Forelimb muscle (tissue), 1 donor: Measurements from ENCODE around the gene CSNK1G1. TPM values are rescaled to one million over a fixed set of nuclear protein-coding genes. Genes with fewer than 3 reads are reported as not detected.

Experiments
- DNase-seq: peaks from one replicate; pipeline ENCODE4 v3.0.0-alpha.2; 2013; ENCODE audit warnings: low read depth
- polyA plus RNA-seq: library from polyadenylated mRNA; unstranded; fragments of 120-200 nt; gene quantifications from one replicate; pipeline ENCODE4 v1.2.1, GENCODE V29; 2013; ENCODE audit not compliant: insufficient read length

CSNK1G1 gene
- polyA plus RNA-seq, 1 donor: 10.9 TPM

DNA sequence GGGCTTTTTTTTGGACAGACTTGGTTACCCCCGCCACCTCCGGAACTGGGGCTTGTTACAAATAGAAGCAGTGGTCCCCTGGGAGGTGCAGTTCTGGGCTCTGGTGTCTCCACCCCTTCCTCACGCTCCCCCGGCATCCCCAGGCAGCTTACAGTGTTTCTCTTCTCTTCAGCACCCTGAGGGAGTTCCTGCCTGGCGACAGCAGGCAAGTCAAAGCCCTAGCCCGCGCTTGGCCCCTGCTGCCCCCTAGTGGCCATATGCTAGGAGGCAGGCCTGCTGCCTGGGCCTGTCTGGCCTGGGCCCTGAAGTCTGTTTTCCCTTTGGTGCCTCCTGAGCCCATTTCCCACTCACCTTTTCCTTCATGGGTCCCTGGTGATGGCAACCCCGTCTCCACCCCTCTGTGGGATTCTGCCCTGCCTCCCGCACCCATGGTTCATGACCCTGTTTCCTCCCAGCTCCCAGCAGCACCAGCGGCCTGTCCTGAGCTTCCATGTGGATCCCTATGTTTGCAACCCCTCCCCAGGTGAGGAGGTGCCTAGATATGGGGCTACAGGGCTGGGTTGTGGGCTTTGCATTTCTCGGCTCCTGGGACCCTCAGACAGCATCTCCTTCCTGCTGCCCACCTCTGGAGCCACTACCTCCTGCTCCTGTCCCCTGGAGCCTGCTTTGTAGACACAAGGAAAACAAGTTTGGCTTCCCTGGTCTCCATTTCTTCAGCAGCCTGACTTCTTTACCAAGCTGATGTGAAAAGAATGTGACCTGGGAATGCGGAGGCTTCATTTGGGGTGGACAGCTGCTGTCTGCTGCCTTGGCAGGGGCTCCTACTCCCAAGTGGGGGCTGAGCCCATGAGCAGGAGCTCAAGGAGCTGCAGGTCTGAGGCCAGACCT, 202.2 kb downstream of the CSNK1G1 start:
- peak; percentile 31 for DNase-seq

DNA sequence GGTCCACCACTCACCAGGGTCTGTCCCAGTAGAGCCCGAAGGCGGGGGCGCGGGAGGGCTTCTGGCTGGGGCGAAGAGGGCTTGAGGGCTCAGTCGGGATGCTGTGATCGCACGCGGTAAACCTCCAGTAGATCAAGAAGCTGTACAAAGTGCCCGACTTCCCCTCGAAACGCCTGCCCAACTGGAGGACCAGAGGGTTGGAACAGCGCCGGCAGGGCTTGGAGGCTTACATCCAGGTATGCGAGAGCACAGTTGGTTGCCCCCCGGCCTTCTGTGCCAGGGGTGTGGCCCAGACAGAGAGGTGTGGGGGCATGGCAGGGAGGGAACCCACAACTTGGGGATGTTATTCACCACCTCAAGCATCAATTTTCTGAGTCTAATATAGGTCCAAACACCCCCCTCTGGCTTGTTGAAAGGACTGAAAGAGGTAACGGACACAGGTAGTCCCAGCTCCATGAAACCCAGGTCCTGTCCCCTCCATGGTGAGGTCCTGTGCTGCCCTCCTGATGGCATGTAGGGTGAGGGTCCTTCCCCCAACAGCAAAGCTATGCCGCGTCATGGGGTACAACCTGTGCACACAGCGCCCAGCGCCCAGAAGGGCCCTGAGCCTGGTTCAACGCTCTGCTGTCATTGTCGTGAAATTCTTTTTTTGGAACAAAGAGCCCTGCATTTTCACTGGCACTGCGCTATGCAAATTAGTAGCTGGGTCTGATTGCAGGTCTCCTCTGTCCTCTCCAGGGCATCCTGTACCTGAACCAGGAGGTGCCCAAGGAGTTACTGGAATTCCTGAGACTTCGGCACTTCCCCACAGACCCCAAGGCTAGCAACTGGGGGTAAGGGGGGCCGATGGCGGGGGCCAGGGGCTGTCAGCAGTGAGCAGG, 203.2 kb downstream of the CSNK1G1 start:
- no peak for DNase-seq

DNA sequence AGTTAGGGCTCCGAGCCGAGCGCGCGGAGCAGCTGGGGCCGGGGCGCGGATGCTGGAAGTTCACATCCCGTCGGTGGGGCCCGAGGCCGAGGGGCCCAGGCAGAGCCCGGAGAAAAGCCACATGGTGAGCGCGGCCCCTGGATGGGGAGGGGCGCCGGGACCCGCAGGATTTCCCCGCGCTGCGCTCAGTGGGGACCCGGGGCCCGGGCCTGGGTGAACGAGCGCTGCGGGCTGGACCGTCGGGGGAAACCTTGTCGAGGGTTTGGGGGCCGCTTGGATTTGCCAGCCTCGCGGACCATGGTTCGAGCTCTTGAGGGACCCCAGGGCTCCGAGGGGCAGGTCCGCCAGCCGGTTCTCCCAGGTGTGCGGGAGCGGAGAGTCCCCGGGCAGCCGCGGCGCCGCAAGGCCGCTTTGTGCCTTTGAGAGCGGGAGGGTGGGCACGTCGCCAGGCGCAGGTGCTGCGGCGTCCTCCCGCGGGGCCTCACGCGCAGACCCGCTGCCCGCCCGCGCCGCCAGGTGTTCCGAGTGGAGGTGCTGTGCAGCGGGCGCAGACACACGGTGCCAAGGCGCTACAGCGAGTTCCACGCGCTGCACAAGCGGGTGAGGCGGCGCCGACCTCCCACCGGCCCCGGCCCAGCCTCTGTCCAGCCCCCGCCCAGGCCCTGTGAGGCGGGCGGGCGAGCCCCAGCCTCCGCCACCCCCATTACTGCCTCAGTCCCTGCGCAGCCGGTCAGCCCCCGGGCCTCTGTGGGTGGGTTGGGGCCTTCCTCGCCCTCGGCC, 204.1 kb downstream of the CSNK1G1 start, which contains the start of gene SNX22:
Gene SNX22 (plus strand): TSS at position 5 of the 780 bp plus-strand sequence. CDS start 45 bp downstream, at position 50.
- no peak for DNase-seq

DNA sequence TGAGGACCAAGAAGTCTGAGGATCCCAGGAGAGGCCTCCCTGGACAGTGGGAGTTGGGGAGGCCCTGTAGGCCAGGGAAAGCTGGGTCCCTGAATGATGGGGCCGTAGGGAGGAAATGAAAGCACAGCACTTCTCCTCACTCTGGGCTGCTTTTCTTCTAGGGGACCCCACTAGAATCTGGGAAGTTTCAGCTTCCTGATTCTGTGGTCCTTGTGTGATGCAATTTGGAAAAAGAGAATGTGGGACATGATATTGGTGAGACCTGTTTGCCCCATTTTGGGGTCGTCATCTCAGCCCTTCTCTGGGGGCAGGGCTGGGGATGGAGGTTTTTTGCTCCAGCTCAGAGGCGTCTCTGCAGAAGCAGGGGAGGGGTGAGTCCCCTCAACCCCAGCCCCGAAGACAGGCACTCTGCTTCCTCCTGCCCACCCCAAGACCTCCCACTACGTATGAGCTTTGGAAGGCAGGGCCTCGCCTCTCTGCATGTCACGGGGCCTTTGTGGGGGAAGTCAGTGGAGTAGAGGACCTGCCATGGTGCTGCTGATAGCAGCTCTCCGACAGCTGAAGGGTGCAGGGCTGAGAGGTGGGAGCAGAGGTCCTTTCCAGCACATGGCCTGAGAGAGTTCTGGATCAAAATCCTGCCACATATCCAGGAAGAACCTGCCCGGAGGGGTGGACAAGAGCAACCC, 205.9 kb downstream of the CSNK1G1 start:
- no peak for DNase-seq

DNA sequence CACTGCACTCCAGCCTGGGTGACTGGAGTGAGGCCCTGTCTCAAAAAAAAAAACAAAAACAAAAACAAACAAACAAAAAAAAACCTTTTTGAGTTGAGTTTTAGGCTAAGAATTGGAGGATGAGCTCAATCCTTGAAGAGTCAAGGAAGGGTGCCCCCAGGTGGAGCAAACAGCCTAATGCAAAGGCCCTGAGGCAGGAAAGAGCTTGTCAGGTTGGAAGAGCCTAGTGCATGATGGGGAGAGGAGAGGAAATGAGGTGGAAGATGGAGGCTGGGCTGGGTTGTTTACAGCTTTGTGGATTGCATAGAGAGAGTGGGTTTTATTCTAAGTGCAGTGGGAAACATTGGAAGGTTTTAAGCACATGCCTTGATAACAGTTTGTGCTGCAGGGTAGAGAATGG, 206.5 kb downstream of the CSNK1G1 start:
- no peak for DNase-seq

DNA sequence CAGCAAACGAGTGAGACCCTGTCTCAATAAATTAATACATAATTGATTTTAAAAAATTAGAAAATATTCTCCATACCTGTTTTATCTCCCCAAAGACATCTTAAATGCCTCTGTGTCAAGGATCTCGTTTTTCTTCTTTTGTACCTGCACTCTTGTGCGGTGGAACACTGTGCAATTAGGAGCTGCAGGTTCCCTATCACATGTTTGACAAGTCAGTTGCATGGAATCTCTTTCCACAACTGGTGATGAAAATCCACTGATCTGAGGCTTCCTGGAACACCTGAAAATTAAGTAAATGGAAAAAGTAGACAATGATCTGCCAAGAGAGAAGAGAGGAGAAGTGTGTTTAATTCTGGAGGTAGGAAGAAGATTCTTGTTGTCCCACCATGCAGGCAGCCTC, 207.4 kb downstream of the CSNK1G1 start:
- DNase-seq: no peak

DNA sequence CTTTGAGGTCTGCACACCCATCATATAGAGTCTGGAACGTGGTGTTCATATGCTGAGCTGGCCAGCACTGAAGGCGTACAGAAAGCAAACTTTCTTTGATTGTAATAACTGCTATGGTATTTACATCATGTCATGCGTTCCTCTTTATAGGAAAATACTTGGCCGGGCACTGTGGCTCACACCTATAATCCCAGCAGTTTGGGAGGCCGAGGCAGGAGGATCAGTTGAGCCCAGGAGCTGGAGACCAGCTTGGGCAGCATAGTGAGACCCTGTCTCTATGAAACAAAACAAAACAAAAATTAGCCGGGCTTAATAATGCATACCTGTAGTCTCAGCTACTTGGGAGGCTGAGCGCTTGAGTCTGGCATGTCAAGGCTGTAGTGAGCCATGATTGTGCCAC, 207.8 kb downstream of the CSNK1G1 start:
- DNase-seq: no peak

DNA sequence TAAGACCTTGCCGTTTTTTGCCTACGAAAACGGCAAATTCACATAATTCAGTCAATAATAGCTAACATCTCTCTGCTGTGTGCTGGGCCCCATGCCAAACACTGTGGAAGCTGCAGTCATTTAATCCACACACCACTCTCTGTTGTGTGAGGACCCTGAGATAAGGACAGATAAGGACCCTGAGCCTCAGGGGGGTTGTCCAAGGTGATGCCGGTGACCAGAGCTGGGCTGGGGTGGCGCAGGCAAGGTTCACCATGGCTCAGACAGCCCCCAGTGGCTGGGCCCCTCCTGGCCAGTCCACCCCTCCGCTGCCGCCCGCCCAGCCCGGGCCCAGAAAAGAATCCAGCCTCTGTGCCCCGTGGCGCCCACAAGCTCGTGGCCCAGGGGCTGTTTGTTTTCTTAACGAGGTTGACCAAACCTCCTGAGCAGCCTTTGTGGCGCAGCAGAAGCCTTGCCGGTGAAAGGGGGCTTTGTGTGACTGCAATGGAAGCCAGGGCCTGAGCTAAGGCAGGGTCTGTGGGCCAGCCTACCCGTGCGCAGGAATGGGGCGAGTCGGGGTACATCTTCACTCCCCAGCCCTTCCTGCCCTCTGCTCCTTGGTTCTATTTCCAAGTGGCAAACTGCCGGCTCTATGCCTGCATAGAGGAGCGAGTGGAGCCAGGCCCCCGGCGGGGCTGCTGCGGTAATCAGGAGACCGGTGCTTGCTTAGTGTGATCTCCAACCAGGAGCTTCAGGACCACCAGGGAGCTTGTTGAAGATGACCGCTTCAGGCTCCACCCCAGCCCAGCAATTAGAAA, 208.9 kb downstream of the CSNK1G1 start:
- DNase-seq: no peak

DNA sequence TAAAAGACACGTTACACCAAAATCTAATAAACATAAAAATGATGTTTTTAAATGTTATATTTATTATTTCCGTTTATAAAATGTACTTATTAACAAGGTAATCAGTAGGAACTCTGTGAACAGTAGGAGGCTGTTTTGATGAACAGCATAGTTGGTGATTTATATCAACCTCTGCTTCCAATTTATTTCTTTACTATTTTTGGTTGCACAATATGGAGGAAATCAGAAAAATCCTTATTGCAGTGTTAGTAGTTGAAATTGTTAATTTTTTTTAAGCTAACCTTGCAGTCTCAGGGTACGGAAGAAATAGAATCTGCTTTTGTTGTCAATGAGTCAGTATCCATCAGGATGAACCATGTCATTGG, 209.5 kb downstream of the CSNK1G1 start:
- no peak for DNase-seq

DNA sequence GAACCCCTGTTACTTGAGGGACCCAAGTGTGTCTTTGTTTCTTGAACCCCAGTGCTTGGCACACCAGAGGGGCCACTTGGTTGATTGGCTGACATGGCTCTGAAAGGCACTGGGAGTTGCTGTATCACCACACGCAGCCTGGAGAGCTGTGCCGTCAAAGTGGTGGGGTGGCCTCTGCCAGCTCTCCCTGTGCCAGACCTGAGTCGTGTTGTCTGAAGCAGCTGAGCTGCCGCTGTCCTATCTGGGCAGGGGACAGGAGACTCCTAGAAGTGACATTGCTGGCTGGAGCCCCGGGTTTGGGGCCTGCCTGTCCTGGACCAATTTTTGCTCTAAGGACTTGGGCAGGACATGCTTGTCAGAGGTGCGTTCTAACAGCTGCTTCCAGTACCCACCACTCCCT, 209.9 kb downstream of the CSNK1G1 start:
- DNase-seq: no peak

DNA sequence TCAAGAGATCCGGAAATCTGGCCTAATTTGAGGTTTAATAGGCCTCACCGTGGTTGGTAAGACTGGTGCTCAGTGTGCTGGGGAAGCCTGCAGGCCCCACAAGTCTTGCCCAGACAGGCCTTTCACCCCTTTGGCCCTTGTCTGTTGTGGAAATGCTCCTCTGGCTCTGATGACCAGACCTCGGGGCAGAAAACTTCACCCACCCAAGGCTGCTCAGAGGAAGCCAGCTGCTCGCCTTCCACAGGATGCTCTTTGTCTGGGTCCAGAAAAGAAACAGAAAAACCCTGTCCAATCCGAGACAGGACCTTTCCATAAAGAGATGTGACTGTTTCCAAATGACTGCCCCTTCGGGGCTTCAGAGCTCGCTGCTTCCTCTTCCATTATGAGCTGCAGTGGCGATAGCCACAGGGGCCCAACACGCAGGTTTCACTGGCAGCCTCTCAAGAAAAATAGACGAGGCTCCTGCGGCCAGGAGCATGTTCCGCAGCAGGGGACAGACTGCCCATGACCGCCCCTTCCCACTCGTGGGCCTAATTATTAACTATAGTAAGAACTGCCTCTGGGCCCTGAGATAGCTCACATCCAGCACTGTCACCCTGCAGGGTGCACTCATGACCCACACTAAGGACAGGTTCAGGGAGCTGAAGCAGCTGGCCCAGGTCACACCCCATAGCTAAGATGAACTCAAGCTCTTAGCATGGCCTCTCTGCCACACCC, 211.2 kb downstream of the CSNK1G1 start:
- no peak for DNase-seq

DNA sequence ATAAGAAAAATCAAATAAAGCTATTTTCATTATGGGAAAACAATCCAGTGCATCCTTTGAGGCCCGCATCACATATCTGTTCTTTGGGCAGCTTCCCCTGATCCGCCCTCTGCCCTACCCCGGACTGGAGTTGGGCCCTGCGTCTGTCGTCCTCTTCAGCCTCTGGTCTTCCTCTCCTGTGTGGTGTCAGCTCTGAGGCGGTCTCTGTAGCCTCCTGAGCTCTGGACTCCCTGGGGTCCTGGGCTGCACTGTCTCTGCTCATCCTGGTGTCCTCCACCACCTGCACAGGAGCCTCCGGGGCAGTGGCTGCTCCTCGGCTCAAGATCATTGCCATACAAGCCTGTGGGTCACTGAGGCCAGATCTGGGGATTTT, 211.8 kb downstream of the CSNK1G1 start:
- DNase-seq: no peak

DNA sequence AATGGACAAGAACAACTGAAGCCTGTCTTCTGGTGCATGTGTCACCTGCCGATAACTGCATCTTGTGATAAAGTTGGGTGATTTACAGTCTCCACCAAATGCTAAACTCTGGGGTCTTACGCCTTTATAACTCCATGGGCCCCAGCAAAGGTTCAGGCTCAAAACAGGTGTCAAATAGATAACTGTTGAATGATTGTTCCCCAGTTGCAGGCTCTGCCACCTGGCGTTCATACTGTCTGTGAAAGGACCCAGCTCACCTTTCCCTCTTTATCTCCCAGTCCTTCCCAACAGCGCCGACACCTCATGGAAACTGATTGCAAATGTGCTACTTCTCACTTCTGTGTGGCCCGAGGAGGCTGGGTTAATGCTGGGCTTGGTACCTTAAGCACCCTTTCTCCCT, 212.7 kb downstream of the CSNK1G1 start:
- no peak for DNase-seq

DNA sequence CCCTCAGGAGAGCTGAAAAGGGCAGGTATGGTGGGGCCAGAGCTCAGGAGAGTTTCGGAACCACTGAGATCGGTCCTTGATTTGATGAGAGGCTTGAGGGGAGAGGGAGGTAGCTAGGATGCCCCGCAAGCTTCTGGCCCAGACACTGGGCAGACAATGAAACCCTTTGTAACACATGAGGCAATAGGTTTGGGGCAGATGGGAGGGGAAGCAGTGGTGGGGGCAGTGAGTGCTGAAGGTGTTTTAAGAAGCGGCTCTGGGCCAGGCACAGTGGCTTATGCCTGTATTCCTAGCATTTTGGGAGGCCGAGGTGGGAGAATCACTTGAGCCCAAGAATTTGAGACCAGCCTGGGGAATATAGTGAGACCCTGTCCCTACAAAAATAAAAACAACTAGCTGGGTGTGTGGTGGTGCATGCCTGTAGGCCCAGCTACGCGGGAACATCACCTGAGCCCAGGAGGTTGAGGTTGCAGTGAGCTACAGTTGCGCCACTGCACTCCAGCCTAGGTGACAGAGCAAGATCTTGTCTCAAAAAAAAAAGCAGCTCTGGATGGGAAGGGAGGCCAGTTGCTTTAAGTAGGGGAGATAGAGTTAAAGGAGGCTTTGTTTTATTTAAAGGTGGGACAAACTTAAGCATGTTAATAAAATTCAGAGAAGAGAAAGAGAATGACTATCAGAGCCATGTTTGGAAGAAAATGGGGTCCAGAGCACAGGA, 214.0 kb downstream of the CSNK1G1 start:
- no peak for DNase-seq

DNA sequence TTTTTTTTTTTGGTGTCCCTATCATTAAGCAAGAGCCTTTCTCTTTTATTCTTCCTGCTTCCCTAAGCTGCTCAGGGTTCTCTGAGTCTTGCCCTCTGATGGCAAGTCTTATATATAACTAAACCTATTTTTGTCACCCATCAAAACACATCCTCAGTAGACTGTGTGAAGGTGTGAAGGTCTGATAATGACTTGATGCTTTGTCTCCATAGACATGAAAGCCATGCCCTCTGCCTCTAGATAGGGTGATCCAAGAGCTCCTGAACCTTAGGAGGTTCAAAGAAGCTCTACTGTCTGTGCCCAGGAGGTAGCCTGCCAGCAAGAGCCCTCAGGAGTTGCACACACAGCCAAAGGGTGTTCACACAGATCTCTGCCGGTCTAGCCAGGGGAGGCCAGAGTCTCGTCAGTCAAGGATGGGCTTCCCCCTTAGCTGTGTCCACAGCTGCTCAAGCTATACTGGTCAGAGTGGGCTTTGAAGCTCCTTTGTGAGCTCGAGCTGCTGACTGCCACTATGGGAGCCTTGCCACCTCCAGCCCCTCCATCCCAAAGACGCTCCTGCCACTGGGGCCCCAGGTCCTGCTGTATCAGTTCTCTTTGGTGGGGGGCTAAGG, 217.5 kb downstream of the CSNK1G1 start:
- DNase-seq: no peak

DNA sequence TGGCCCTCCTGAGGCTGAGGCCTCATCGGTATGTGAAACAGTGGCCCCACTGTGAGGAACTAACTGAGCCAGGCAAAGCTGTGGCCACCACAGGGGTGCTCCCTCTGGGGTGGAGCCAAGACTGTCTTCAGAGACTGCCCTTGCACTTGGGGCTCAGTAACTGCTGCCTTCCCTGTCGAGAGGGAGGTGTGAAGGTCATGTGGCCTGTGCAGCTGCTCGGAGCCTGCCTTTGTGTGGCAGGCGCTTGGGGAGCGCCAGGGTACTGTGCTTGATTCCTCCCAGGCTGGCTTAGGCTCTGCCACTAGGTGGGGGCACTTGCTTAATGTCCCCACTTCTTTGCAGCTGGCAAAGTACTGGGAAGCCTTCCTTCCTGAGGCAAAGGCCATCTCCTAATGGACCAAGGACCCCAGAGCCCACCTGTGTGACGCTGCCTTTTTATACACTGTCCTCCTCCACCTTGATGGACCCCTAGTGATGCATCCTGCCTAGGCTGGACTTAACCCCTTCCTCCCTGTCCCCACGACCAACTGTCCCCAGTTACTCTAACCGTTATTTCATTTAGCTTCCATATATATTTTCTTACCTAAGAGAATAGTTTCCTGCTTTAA, 218.6 kb downstream of the CSNK1G1 start:
- DNase-seq: no peak

DNA sequence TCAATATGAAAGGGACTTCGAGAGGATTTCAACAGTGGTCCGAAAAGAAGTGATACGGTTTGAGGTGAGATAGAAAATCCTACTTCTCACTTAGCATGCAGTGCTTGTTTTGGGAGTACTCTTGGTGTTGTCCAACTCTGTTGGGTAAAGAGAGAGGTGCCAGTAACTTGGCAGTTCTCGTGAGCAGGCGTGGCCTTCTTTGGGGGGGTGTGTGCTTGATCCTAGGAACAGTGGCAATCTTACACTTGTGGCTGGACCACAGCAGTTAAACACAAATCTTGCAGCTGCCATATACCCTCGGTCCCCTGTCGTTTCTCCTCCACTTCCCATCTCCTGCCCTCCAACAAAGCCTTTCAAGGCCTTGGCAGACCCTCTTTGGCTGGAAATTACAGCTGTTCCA, 219.6 kb downstream of the CSNK1G1 start:
- DNase-seq: no peak

DNA sequence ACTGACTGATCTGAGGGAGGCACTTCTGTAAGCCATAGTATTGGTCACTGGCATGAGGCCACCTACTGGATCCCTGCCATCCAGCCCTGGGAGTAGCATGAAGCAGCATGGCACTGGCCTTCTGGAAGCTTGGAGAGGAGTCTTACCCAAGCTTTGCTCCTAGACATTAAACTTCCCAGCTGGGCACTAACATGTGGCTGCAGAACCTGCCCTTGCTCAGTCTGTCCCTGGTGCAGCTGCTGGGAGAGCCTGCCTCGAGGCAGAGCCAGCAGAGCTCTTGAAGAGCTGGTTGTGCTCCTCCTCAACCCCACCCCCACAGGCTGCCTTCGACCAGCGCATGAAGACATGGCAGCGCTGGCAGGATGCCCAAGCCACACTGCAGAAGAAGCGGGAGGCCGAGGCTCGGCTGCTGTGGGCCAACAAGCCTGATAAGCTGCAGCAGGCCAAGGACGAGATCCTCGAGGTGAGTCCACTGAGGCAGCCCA, 221.6 kb downstream of the CSNK1G1 start:
- DNase-seq: no peak
